Activated naive CD4-positive, alpha-beta T cell treated with anti-CD3 and anti-CD28 coated beads, Interleukin-2, amount 50 U/mL, for 72 hours (primary cell): ENCODE data around the gene HSPB6. TPM values are rescaled to one million over a fixed set of nuclear protein-coding genes. Genes with fewer than 3 reads are reported as not detected.

Experiments used
- ATAC-seq, 2 donors: fragments of 150-1000 bp; cut with Tn5 transposase; 2 replicates each; pipeline ENCODE4 v1.10.0; 2021; ENCODE audit warnings: mild to moderate bottlenecking in 2 of 2, moderate library complexity in 2 of 2
- DNase-seq, 2 donors: peaks; one replicate each; pipeline ENCODE4 v3.0.0; 2021 to 2022; ENCODE audit warnings: low spot score in 2 of 2
- H3K27ac Mint-ChIP-seq, 2 donors: one replicate each; pipeline ENCODE4 v1.8.0; 2022; ENCODE audit warnings: mild to moderate bottlenecking in 2 of 2, mixed read lengths in 2 of 2
- H3K36me3 Mint-ChIP-seq, 2 donors: one replicate each; pipeline ENCODE4 v1.8.0; 2022; ENCODE audit warnings: mixed read lengths in 2 of 2
- H3K9me3 Mint-ChIP-seq, 2 donors: one replicate each; pipeline ENCODE4 v1.8.0; 2022; ENCODE audit warnings: mixed read lengths in 2 of 2
- total RNA-seq, 2 donors: library from RNA; stranded (reverse); gene quantifications; one replicate each; pipeline ENCODE4 v1.2.3, GENCODE V29; 2022

The HSPB6 gene
- total RNA-seq, 2 donors from 2014 or later = 0.32 to 0.99 TPM

- peak overlapping the region in 1 of 2 donors; percentile 24 for H3K27ac Mint-ChIP-seq
- no peak for DNase-seq
- H3K36me3 Mint-ChIP-seq = no peaks in the 10 kb centered on the region
- ATAC-seq = no peak
- no peaks in the 10 kb centered on the region for H3K9me3 Mint-ChIP-seq
These were observed 31.6 kb upstream of the HSPB6 start for GRCh38 chr19:35788205-35788960.

- no peak overlapping the region for H3K27ac Mint-ChIP-seq
- no peak for ATAC-seq
- H3K9me3 Mint-ChIP-seq = no peaks in the 10 kb centered on the region
- no peak for DNase-seq
- H3K36me3 Mint-ChIP-seq = no peaks in the 10 kb centered on the region
These were observed 30.5 kb upstream of the HSPB6 start for GRCh38 chr19:35787227-35787799.

GRCh38 chr19:35786299-35787160, 29.7 kb upstream of the HSPB6 start:
- H3K36me3 Mint-ChIP-seq = no peaks in the 10 kb centered on the region
- H3K9me3 Mint-ChIP-seq = no peaks in the 10 kb centered on the region
- no peak overlapping the region for H3K27ac Mint-ChIP-seq
- ATAC-seq (no peak), DNase-seq (no peak)

- DNase-seq (no peak), ATAC-seq (no peak)
- Mint-ChIP-seq H3K9me3 (no peaks in the 10 kb centered on the region), H3K27ac (no peak overlapping the region), H3K36me3 (no peaks in the 10 kb centered on the region)
These were observed 28.5 kb upstream of the HSPB6 start for GRCh38 chr19:35785339-35785627.

- H3K9me3 Mint-ChIP-seq = no peaks in the 10 kb centered on the region
- H3K36me3 Mint-ChIP-seq = no peaks in the 10 kb centered on the region
- DNase-seq = no peak
These were observed 27.9 kb upstream of the HSPB6 start for GRCh38 chr19:35784503-35785338.

GRCh38 chr19:35783469-35784434, 26.9 kb upstream of the HSPB6 start:
- no peak for DNase-seq
- Mint-ChIP-seq H3K9me3 (no peaks in the 10 kb centered on the region), H3K36me3 (no peaks in the 10 kb centered on the region), H3K27ac (peak overlapping the region in 1 of 2 donors; percentile 5)
- peak in 1 of 2 donors; percentile 25 for ATAC-seq

More at GRCh38 chr19:35784503-35785338, 27.9 kb upstream of the HSPB6 start:
- no peak overlapping the region for H3K27ac Mint-ChIP-seq
- no peak for ATAC-seq

GRCh38 chr19:35782589-35782988, 25.8 kb upstream of the HSPB6 start:
- Mint-ChIP-seq H3K36me3 (no peaks in the 10 kb centered on the region), H3K27ac (no peak overlapping the region), H3K9me3 (no peaks in the 10 kb centered on the region)
- no peak for DNase-seq
- ATAC-seq = no peak

GRCh38 chr19:35781650-35782049, 24.8 kb upstream of the HSPB6 start:
- no peak overlapping the region for H3K27ac Mint-ChIP-seq
- H3K9me3 Mint-ChIP-seq = no peaks in the 10 kb centered on the region
- ATAC-seq = no peak
- no peak for DNase-seq
- no peaks in the 10 kb centered on the region for H3K36me3 Mint-ChIP-seq

GRCh38 chr19:35780717-35781116, 23.9 kb upstream of the HSPB6 start:
- no peak for DNase-seq

GRCh38 chr19:35780058-35780457, 23.2 kb upstream of the HSPB6 start:
- no peak for ATAC-seq
- no peak for DNase-seq
- Mint-ChIP-seq H3K36me3 (no peaks in the 10 kb centered on the region), H3K27ac (no peak overlapping the region), H3K9me3 (no peaks in the 10 kb centered on the region)

More at GRCh38 chr19:35780717-35781116, 23.9 kb upstream of the HSPB6 start:
- H3K27ac Mint-ChIP-seq = no peak overlapping the region
- H3K36me3 Mint-ChIP-seq = no peaks in the 10 kb centered on the region
- no peak for ATAC-seq
- no peaks in the 10 kb centered on the region for H3K9me3 Mint-ChIP-seq

GRCh38 chr19:35779033-35779432, 22.2 kb upstream of the HSPB6 start:
- DNase-seq (no peak), ATAC-seq (no peak)
- no peaks in the 10 kb centered on the region for H3K36me3 Mint-ChIP-seq
- H3K9me3 Mint-ChIP-seq = no peaks in the 10 kb centered on the region
- no peak overlapping the region for H3K27ac Mint-ChIP-seq

- DNase-seq (no peak), ATAC-seq (no peak)
- no peak overlapping the region for H3K27ac Mint-ChIP-seq
- H3K9me3 Mint-ChIP-seq = no peaks in the 10 kb centered on the region
- no peaks in the 10 kb centered on the region for H3K36me3 Mint-ChIP-seq
These were observed 21.1 kb upstream of the HSPB6 start for GRCh38 chr19:35777961-35778360.

- Mint-ChIP-seq H3K36me3 (no peaks in the 10 kb centered on the region), H3K27ac (peak overlapping the region in 1 of 2 donors; percentile 6), H3K9me3 (no peaks in the 10 kb centered on the region)
- ATAC-seq (no peak), DNase-seq (peak in 1 of 2 donors; percentile 43)
These were observed 20.4 kb upstream of the HSPB6 start for GRCh38 chr19:35777086-35777841.

- ATAC-seq (no peak), DNase-seq (peak in 1 of 2 donors; percentile 53)
- Mint-ChIP-seq H3K27ac (peak overlapping the region; percentile 6 to 47), H3K9me3 (no peaks in the 10 kb centered on the region), H3K36me3 (no peaks in the 10 kb centered on the region)
These were observed 19.4 kb upstream of the HSPB6 start for GRCh38 chr19:35776102-35776788.
